Pancreas (tissue), 10 donors: Measurements from ENCODE around the gene RPL21. TPM values are rescaled to one million over a fixed set of nuclear protein-coding genes. Genes with fewer than 3 reads are reported as not detected.
"Not testable (repeated sequence)": the region's sequence is repeated elsewhere in the genome, so short reads cannot be mapped to it uniquely, and the experiment has no call there.

Experiments
- ATAC-seq, 4 donors: fragments of 200-7000 bp; cut with Tn5 transposase; one replicate each; pipeline versions ENCODE4 v1.8.0 to v1.9.1; 2020; ENCODE audit warnings: mild to moderate bottlenecking in 4 of 4, moderate library complexity in 4 of 4
- DNase-seq, 6 donors: peaks; one replicate each; pipeline ENCODE4 v3.0.0-alpha.2; 2020
- FAIRE-seq: peaks from 2 replicates; lab custom pipeline; 2012; peaks lifted over from hg19 to GRCh38; lab: Jason Lieb, UNC
- H3K27ac ChIP-seq, 4 donors: fragments of 200-600 bp; sonication (generic); 1 replicate in 3 of 4; 2 replicates in 1 of 4; pipeline versions ENCODE4 v1.5.0 to v1.8.0; 2020
- H3K27me3 ChIP-seq, 4 donors: fragments of 200-600 bp; one replicate each; pipeline ENCODE4 v1.8.0; 2021
- H3K36me3 ChIP-seq, 3 donors: fragments of 200-600 bp; sonication (generic) in 1 of 3; one replicate each; pipeline versions ENCODE4 v1.5.0 to v1.8.0; 2020 to 2021
- H3K4me1 ChIP-seq, 3 donors: fragments of 200-600 bp; one replicate each; pipeline ENCODE4 v1.8.0; 2021
- H3K4me3 ChIP-seq, 4 donors: fragments of 200-600 bp; sonication (generic) in 2 of 4; one replicate each; pipeline versions ENCODE4 v1.5.0 to v1.8.0; 2020 to 2021
- H3K9me3 ChIP-seq, 4 donors: fragments of 200-600 bp; one replicate each; pipeline ENCODE4 v1.8.0; 2021
- WGBS, 2 donors: extraction: QIAGEN DNeasy Blood & Tissue Kit; methylation state at CpG; one replicate each; pipeline ENCODE4 v1.1.7; 2013; 5-methylcytosine and 5-hydroxymethylcytosine counted together
- intact Hi-C, 3 donors: fragments of 100-400 bp; cut with DNase I; formaldehyde crosslinking; loops; one replicate each; pipeline versions ENCODE4 v1.11.1 to v1.14.2; 2022
- polyA plus RNA-seq, 2 donors: library from polyadenylated mRNA; stranded (reverse); fragments of 200-250 nt; gene quantifications; one replicate each; pipeline ENCODE4 v1.2.3, GENCODE V29; 2013
- total RNA-seq, 6 donors: library from RNA; stranded (reverse); fragmentation: NEBNext Ultra II Directional in 4 of 6; extraction: Animal tissue kit (Norgen Biotek cat#: 25700) in 4 of 6; gene quantifications; one replicate each; pipeline versions ENCODE4 v1.2.1 to v1.2.4, GENCODE V29; 2021 to 2023
- TF ChIP-seq, protein P1 (sequence below), 4 donors: fragments of 200-600 bp; sonication (generic) in 3 of 4; IDR thresholded peaks; one replicate each; pipeline versions ENCODE4 v1.5.0 to v1.8.0; 2021; ENCODE audit warnings: antibody characterized with exemption in 4 of 4
- donor health status: healthy with polysubstance abuse.
- donor health status: DM: no; HTN: no; CAD: no; lungs with moderate emphysema.
- donor health status: DM: no; HTN: no; CAD: no.
- donor health status: control.
- donor health status: control.
- donor health status: Bipolar disorder and iron deficiency.
- donor health status: DM: yes; HTN: yes; CAD: no.
- donor health status: DM: no; HTN: no; CAD: no.
- donor health status: DM: no; HTN: no; CAD: no.
- donor health status: DM: yes; HTN: yes; CAD: no.

The RPL21 gene
- total and polyA plus RNA-seq, 8 donors: 376 to 844 (median 686) TPM

DNA sequence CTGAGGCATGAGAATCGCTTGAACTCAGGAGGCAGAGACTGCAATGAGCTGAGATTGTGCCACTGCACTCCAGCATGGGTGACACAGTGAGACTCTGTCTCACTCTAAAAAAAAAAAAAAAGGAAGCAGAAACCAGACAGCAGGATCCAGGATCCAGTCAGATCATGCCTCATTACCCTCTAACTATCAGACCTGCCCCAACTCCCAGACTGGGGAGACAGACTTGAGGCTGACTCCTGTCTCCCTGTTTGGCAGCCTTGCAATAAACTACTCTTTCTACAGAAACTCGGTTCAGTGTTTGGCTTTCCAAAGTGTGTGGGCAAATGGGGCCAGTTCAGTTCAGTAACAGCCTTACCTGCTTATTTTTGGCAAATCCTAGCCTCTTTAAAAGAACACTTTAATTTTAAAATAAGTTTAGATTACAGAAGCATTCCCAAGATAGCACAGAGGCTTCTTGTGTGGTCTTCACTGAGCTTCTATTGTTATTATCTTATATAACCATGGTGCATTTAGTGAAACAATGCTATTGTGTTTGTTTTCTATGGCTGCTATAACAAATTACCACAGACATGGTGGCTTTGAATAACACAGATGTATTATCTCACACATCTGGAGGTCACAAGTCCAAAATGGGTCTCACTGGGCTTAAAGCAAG is 37.8 kb downstream of the RPL21 start:
- DNase-seq (no peak), FAIRE-seq (no peak), ATAC-seq (no peak)
- Histone ChIP-seq H3K27me3 (no peaks in the 10 kb centered on the region), H3K36me3 (no peaks in the 10 kb centered on the region), H3K4me3 (no peak overlapping the region), H3K27ac (no peak overlapping the region), H3K9me3 (no peaks in the 10 kb centered on the region), H3K4me1 (no peaks in the 10 kb centered on the region)
- TF ChIP-seq, protein P1, sequence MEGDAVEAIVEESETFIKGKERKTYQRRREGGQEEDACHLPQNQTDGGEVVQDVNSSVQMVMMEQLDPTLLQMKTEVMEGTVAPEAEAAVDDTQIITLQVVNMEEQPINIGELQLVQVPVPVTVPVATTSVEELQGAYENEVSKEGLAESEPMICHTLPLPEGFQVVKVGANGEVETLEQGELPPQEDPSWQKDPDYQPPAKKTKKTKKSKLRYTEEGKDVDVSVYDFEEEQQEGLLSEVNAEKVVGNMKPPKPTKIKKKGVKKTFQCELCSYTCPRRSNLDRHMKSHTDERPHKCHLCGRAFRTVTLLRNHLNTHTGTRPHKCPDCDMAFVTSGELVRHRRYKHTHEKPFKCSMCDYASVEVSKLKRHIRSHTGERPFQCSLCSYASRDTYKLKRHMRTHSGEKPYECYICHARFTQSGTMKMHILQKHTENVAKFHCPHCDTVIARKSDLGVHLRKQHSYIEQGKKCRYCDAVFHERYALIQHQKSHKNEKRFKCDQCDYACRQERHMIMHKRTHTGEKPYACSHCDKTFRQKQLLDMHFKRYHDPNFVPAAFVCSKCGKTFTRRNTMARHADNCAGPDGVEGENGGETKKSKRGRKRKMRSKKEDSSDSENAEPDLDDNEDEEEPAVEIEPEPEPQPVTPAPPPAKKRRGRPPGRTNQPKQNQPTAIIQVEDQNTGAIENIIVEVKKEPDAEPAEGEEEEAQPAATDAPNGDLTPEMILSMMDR (IDR thresholded peaks at IDR 0.05): no peak
- intact Hi-C loops: loop anchor here in 1 of 3 donors (10.0 kb wide), 1 partner anchor 304 kb away; no protein-coding TSS in a partner anchor
- WGBS, 2 donors: 66% methylated on average over 2 of the region's 2 CpGs

DNA sequence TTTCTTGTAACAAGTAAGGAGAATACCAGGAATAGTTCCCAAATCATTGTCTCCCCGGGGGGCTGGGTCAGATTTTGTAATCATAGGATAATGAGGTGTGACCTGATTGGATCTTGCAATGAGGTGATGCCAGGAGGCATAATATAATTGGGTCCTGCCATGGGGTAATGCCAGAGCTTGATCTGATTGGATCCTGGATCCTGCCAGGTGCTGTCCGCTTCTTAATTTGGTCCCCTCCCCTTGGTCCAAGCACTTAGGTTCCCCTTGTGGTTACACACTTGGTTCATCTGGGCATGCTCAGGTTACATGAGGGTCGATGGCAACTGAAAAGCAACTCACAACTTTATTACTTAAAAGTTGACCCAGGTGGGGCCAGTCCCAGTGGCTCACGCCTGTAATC is 39.4 kb downstream of the RPL21 start:
- no peaks in the 10 kb centered on the region for H3K9me3 ChIP-seq
- FAIRE-seq (no peak), ATAC-seq (no peak), DNase-seq (no peak)
- 78 to 80% methylated on average over 4 of the region's 4 CpGs for WGBS, 2 donors
- H3K36me3 ChIP-seq: no peaks in the 10 kb centered on the region
- H3K27ac ChIP-seq: no peak overlapping the region
- TF ChIP-seq, protein P1 (IDR thresholded peaks at IDR 0.05): no peak
- intact Hi-C loops: no loop called here
- H3K4me1 ChIP-seq: no peaks in the 10 kb centered on the region
- H3K27me3 ChIP-seq: no peaks in the 10 kb centered on the region
- no peak overlapping the region for H3K4me3 ChIP-seq

DNA sequence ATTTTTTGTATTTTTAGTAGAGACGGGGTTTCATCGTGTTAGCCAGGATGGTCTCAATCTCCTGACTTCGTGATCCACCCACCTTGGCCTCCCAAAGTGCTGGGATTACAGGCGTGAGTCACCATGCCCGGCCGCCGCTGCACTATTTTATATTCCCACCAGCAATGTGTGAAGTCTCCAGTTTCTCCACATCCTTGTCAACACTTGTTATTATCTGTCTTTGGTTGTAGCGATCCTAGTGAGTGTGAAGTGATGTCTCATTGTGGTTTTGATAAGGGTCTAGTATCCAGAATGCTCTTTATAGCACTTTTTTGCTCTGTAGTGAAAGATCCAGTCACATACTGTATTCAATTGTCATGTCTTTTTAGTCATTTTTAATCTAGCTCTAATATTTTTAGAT is 40.6 kb downstream of the RPL21 start:
- H3K9me3 ChIP-seq, intact Hi-C loops, ATAC-seq, H3K27ac ChIP-seq, H3K27me3 ChIP-seq, H3K36me3 ChIP-seq, DNase-seq, FAIRE-seq, H3K4me1 ChIP-seq, H3K4me3 ChIP-seq: not testable (repeated sequence)
- WGBS, 2 donors: 80 to 88% methylated on average over 6 to 8 of the region's 8 CpGs

DNA sequence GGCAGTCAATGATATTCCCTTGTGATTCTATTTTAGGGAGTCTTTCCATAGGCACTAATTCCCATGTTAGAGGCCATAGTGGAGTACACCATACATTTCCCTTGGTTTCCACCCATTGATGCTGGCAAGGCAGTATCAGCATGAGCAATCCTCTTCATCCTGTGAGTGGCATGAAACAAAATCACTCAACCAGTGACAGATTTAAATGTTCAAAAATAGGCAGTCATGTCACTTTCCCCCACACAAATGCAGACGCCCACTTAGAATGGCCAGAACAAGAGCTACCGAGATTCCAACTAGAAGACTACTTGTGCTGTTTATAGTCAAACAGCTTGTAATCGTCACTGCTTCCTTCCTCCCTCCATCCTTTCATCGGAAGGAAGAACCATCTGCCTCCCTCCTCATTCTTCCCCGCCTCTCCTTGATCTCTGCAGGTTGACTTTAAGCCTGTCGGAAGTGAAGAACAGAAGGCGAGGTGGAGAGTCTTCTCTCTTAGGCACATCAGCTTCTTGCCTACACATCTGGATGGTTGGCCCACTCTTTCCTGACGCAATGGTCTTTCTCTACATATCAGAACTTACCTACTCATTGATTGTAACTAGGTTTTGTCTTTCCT is 41.8 kb downstream of the RPL21 start:
- ATAC-seq: no peak
- Histone ChIP-seq H3K9me3 (no peaks in the 10 kb centered on the region), H3K27ac (no peak overlapping the region), H3K4me1 (no peaks in the 10 kb centered on the region), H3K36me3 (no peaks in the 10 kb centered on the region), H3K4me3 (no peak overlapping the region), H3K27me3 (no peaks in the 10 kb centered on the region)
- WGBS, 2 donors: 71 to 75% methylated on average over 8 of the region's 8 CpGs
- TF ChIP-seq, protein P1 (IDR thresholded peaks at IDR 0.05): no peak
- intact Hi-C loops: no loop called here
- no peak for FAIRE-seq
- no peak for DNase-seq

DNA sequence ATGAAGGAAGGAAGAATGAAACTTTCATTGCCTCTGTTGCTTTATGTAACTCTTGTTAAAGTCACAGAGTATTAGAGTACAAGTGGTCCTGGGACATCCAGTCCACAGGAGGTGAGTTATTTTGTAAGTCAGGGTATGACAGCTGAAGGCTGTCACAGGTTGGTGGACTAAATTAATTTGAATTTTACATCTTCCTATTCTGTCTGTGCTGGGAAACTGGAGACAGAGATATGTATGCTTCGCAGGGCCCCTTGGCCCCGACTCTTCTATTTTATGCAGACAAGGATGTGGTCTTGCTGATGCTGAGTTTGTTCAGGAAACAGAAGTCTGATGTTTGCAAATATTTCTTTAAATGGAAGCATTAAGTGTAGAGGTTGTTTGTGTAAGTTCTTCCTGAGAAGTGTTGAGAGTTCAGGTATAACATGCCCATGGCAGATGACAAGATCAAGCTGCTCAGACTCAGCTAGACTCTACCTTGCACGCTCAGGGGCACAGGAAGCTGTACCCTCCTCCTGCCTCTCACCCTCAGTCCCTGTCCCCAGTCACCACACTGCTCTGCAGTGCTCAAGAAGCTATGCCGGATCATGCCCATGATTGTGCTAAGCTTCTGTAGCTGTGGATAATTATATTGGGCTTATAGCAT is 42.6 kb downstream of the RPL21 start:
- ATAC-seq (no peak), FAIRE-seq (no peak), DNase-seq (no peak)
- H3K9me3 ChIP-seq: no peaks in the 10 kb centered on the region
- intact Hi-C loops: no loop called here
- H3K27me3 ChIP-seq: no peaks in the 10 kb centered on the region
- H3K4me3 ChIP-seq: no peak overlapping the region
- H3K36me3 ChIP-seq: no peaks in the 10 kb centered on the region
- no peaks in the 10 kb centered on the region for H3K4me1 ChIP-seq
- TF ChIP-seq, protein P1 (IDR thresholded peaks at IDR 0.05): no peak
- 75 to 88% methylated on average over 4 of the region's 4 CpGs for WGBS, 2 donors
- H3K27ac ChIP-seq: no peak overlapping the region
